DOHH2 (cell line): ENCODE measurements around the gene MRPL36.

Experiments used
- EZH2phosphoT487 ChIP-seq: fragments of 200-600 bp; sonication (generic); IDR thresholded peaks from 2 replicates; pipeline ENCODE4 v1.6.1; 2017; ENCODE audit warnings: borderline replicate concordance, mild to moderate bottlenecking, antibody characterized with exemption, low read length, moderate library complexity, mixed read lengths
- TF ChIP-seq, protein P1 (sequence below): fragments of 200-600 bp; sonication (generic); IDR thresholded peaks from one replicate; pipeline ENCODE4 v1.5.1; 2014; ENCODE audit warnings: antibody characterized with exemption, mild to moderate bottlenecking, low read depth, low read length; ENCODE audit not compliant: poor library complexity, severe bottlenecking

DNA sequence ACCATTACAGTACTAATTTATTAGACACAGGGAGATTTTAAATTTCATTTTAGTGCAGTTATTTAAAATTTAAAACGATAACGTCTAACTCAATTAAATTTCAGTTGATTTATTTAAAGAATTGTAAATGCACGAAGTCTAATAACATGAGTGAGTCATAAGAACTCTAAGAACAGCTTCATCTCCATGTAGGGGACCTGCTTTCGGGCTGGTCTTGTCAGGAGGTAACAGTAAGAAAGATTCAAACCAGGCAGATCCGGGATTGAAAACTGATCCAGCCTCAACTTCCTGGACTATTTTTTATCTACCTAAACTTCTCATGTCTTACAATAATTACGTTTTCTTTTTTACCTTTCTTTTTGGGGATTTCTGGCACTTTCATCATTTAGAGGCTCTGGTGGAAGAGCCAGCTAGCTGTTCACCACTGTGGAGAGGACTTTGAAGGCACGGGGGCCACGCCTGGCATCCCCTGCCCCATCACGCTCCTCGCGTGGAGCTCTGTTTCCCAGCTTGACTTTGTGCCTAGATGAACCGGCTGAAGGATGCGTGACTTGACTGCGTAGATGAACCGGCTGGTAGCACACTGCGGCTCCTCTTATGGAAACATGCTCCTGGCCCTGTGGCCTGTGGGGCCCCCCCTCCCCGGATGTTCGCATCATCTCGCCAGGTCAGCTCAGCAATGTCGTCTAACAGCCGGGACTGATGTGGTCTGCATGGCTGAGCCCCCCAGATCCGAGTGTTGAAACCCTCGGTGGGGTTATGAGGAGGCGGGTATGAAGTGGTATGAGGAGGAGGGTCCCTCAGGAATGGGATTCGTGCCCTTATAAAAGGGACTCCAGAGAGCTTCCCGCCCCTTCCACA, 27.6 kb upstream of the MRPL36 start:
- TF ChIP-seq, protein P1, sequence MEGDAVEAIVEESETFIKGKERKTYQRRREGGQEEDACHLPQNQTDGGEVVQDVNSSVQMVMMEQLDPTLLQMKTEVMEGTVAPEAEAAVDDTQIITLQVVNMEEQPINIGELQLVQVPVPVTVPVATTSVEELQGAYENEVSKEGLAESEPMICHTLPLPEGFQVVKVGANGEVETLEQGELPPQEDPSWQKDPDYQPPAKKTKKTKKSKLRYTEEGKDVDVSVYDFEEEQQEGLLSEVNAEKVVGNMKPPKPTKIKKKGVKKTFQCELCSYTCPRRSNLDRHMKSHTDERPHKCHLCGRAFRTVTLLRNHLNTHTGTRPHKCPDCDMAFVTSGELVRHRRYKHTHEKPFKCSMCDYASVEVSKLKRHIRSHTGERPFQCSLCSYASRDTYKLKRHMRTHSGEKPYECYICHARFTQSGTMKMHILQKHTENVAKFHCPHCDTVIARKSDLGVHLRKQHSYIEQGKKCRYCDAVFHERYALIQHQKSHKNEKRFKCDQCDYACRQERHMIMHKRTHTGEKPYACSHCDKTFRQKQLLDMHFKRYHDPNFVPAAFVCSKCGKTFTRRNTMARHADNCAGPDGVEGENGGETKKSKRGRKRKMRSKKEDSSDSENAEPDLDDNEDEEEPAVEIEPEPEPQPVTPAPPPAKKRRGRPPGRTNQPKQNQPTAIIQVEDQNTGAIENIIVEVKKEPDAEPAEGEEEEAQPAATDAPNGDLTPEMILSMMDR: no peak
- no peak for TF ChIP-seq EZH2phosphoT487
